ENCODE data around the gene UBE2G1.

The UBE2G1 gene

GRCh38 chr17:4406386-4406785 lies 39.9 kb upstream of the UBE2G1 start:
- TF ChIP-seq CTCF (IDR thresholded peaks at IDR 0.05; ENCODE audit: low read depth, low read length, missing control alignments), result no peak
- no peak overlapping the region for H3K4me3 ChIP-seq (ENCODE audit: low read depth, low read length)
- in situ Hi-C loops (cut with HindIII; ENCODE audit: low sequenced_read_pairs), result no loop called here
- no peak for DNase-seq (ENCODE audit: low read depth)

GRCh38 chr17:4405699-4406098 lies 39.2 kb upstream of the UBE2G1 start:
- DNase-seq (ENCODE audit: low read depth), result no peak
- in situ Hi-C loops (cut with HindIII; ENCODE audit: low sequenced_read_pairs), result no loop called here
- TF ChIP-seq CTCF (IDR thresholded peaks at IDR 0.05; ENCODE audit: low read depth, low read length, missing control alignments), result no peak
- no peak overlapping the region for H3K4me3 ChIP-seq (ENCODE audit: low read depth, low read length)

GRCh38 chr17:4405038-4405669 lies 38.7 kb upstream of the UBE2G1 start:
- in situ Hi-C loops (cut with HindIII; ENCODE audit: low sequenced_read_pairs), result no loop called here
- TF ChIP-seq CTCF (IDR thresholded peaks at IDR 0.05; ENCODE audit: low read depth, low read length, missing control alignments), result no peak

GRCh38 chr17:4397840-4398239 lies 31.4 kb upstream of the UBE2G1 start:
- no peak overlapping the region for H3K4me3 ChIP-seq (ENCODE audit: low read depth, low read length)
- DNase-seq (ENCODE audit: low read depth), result no peak
- in situ Hi-C loops (cut with HindIII; ENCODE audit: low sequenced_read_pairs), result no loop called here
- TF ChIP-seq CTCF (IDR thresholded peaks at IDR 0.05; ENCODE audit: low read depth, low read length, missing control alignments), result no peak

More at GRCh38 chr17:4405038-4405669, 38.7 kb upstream of the UBE2G1 start:
- no peak for DNase-seq (ENCODE audit: low read depth)
- H3K4me3 ChIP-seq (ENCODE audit: low read depth, low read length), result no peak overlapping the region

- no peak for DNase-seq (ENCODE audit: low read depth)
- in situ Hi-C loops (cut with HindIII; ENCODE audit: low sequenced_read_pairs), result no loop called here
- no peak overlapping the region for H3K4me3 ChIP-seq (ENCODE audit: low read depth, low read length)
- no peak for TF ChIP-seq CTCF (IDR thresholded peaks at IDR 0.05; ENCODE audit: low read depth, low read length, missing control alignments)
Measured at GRCh38 chr17:4395111-4395478, 28.6 kb upstream of the UBE2G1 start.

- in situ Hi-C loops (cut with HindIII; ENCODE audit: low sequenced_read_pairs), result no loop called here
- no peak for TF ChIP-seq CTCF (IDR thresholded peaks at IDR 0.05; ENCODE audit: low read depth, low read length, missing control alignments)
- H3K4me3 ChIP-seq (ENCODE audit: low read depth, low read length), result no peak overlapping the region
Measured at GRCh38 chr17:4394208-4395110, 28.0 kb upstream of the UBE2G1 start.

More at GRCh38 chr17:4394208-4395110, 28.0 kb upstream of the UBE2G1 start:
- DNase-seq (ENCODE audit: low read depth), result no peak

Measured in astrocyte of the cerebellum (primary cell).